ENCODE measurements around the gene OR5I1. TPM values are rescaled to one million over a fixed set of nuclear protein-coding genes. Genes with fewer than 3 reads are reported as not detected.

OR5I1 gene
- not detected for total RNA-seq

- no peak within 1 kb of the TSS for H3K27ac ChIP-seq
- DNase-seq (ENCODE audit: low spot score in 2 of 2) = no peak
- H3K36me3 ChIP-seq = no peaks in the 10 kb centered on the region
- H3K4me3 ChIP-seq = no peak within 1 kb of the TSS
- H3K27me3 ChIP-seq = no peaks in the 10 kb centered on the region
- no peak for TF ChIP-seq CTCF (IDR thresholded peaks at IDR 0.05)
- no peaks in the 10 kb centered on the region for H3K9me3 ChIP-seq
- intact Hi-C loops (cut with DNase I) = no loop called here
- H3K4me1 ChIP-seq = no peaks in the 10 kb centered on the region
These were observed at the start of gene OR5I1 for GRCh38 chr11:55936300-55936699. Gene OR5I1, minus strand, starts transcription at chr11:55936400. Its CDS starts 0 bp downstream, at chr11:55936400.

DNA sequence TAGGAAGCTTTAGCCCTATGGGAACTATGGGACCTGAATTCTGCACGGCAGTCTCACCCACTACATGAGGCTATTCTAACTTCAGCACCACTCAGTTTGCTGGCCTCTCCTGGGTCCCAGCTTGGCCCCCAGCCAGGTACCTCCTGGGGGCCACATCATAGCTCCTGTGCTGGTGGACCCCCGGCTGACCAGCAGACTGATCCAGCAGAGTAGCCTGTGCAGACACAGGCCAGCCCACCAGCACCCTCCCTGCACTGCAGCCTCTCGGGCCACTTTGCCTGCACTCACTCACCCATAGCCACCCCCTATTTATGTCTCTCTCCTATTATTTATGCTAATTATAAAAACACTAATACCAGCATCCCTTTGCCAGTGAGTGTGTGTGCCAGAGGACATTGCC lies 34.7 kb upstream of the OR5I1 start:
- intact Hi-C loops (cut with DNase I) = no loop called here
- no peaks in the 10 kb centered on the region for H3K9me3 ChIP-seq
- DNase-seq (ENCODE audit: low spot score in 2 of 2) = no peak
- H3K27ac ChIP-seq = no peak overlapping the region
- no peaks in the 10 kb centered on the region for H3K27me3 ChIP-seq
- H3K4me1 ChIP-seq = no peaks in the 10 kb centered on the region
- TF ChIP-seq CTCF (IDR thresholded peaks at IDR 0.05) = no peak
- no peaks in the 10 kb centered on the region for H3K36me3 ChIP-seq
- no peak overlapping the region for H3K4me3 ChIP-seq

DNA sequence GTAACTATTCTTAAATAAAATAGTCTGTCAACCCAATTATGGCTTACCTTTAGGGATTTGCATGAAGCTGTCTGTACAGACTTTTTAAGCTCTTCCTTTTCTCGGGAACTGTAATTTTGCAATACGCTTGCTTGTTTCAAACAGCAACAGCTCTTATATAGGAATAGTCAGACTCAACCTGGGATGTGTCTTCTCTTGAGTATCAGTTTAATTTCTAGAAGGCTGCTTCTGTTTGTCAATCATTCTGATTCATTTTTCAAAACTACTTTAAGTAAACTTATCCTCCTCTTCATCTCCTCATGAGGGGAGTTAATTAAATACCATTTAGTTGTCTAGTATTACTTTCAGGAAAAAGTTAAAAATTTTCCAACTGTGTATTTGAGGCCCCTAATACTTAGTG lies 33.6 kb upstream of the OR5I1 start, which contains the start of gene OR10AG1:
Gene OR10AG1 (minus strand): TSS at position 101 of the 400 bp plus-strand sequence. CDS start 38 bp downstream, at position 63.
- Histone ChIP-seq H3K4me1 (no peaks in the 10 kb centered on the region), H3K36me3 (no peaks in the 10 kb centered on the region), H3K4me3 (no peak within 1 kb of the TSS), H3K9me3 (no peaks in the 10 kb centered on the region), H3K27ac (no peak within 1 kb of the TSS), H3K27me3 (no peaks in the 10 kb centered on the region)
- DNase-seq (ENCODE audit: low spot score in 2 of 2) = no peak
- intact Hi-C loops (cut with DNase I) = no loop called here
- no peak for TF ChIP-seq CTCF (IDR thresholded peaks at IDR 0.05)

DNA sequence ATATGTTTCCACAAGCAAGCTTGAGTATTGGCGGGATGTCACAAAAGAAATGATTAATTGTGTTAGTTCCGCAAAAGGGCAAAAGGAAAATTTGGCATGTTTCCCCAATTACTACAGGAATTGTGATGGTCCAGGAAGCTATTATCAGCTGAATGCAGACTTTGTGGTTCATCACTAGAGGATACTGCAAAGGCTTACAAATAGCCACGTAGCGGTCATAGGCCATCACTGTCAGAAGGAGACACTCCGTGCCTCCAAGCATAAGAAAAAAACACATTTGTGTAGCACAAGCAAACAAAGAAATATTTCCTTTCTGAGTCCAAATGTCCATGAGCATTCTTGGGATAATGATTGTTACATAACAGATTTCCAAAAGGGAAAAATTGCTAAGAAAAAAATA lies 31.7 kb upstream of the OR5I1 start:
- no peak overlapping the region for H3K27ac ChIP-seq
- H3K4me3 ChIP-seq = no peak overlapping the region
- H3K36me3 ChIP-seq = no peaks in the 10 kb centered on the region
- no peak for DNase-seq (ENCODE audit: low spot score in 2 of 2)
- no peaks in the 10 kb centered on the region for H3K4me1 ChIP-seq
- H3K9me3 ChIP-seq = no peaks in the 10 kb centered on the region
- intact Hi-C loops (cut with DNase I) = no loop called here
- TF ChIP-seq CTCF (IDR thresholded peaks at IDR 0.05) = no peak
- no peaks in the 10 kb centered on the region for H3K27me3 ChIP-seq

DNA sequence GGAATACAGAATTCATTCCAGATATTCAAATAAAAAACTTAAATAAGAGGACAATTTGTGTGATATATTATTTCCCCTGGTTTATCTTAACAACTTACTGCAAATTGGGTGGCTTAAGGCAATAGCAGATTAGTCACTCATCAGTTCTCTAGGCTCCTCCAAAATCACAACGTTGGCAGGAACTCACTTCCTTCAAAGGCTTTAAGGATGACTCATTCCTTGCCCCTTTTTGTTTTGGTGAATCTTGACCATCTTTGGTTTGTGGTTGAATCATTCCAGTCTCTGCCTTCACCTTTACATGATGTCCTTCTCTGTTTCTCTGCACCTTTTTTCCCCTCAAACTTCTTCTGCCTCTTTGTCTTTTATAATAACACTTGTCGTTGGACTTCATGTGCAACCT lies 30.2 kb upstream of the OR5I1 start:
- no peak for TF ChIP-seq CTCF (IDR thresholded peaks at IDR 0.05)
- DNase-seq (ENCODE audit: low spot score in 2 of 2) = no peak
- no peaks in the 10 kb centered on the region for H3K4me1 ChIP-seq
- no peaks in the 10 kb centered on the region for H3K9me3 ChIP-seq
- no peaks in the 10 kb centered on the region for H3K27me3 ChIP-seq
- H3K36me3 ChIP-seq = no peaks in the 10 kb centered on the region
- intact Hi-C loops (cut with DNase I) = no loop called here
- no peak overlapping the region for H3K4me3 ChIP-seq
- no peak overlapping the region for H3K27ac ChIP-seq

DNA sequence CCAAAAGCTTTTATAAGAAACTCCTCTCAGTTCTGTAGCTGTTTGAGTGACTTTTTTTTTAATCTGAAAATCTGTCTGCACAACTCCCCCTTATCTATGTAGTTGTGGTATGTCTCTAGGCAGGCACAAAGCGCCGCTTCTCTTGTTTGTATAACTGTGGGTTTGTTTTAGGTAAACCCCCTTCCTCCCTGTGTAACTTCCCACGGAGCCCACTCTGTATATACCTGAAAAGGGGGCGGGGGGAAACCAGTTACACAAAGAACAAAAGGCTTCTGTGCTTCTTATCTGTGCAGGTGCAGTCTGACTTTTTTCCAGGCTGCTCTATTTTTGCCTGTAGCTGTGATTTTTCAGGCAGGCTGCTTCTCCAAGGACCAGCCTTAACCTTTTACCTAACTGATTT lies 20.3 kb upstream of the OR5I1 start:
- no peaks in the 10 kb centered on the region for H3K27me3 ChIP-seq
- no peak overlapping the region for H3K27ac ChIP-seq
- no peak for TF ChIP-seq CTCF (IDR thresholded peaks at IDR 0.05)
- intact Hi-C loops (cut with DNase I) = no loop called here
- H3K36me3 ChIP-seq = no peaks in the 10 kb centered on the region
- DNase-seq (ENCODE audit: low spot score in 2 of 2) = no peak
- no peaks in the 10 kb centered on the region for H3K9me3 ChIP-seq
- no peaks in the 10 kb centered on the region for H3K4me1 ChIP-seq
- no peak overlapping the region for H3K4me3 ChIP-seq

Data from ascending aorta (tissue), 2 donors.